WTC11 (cell line): ENCODE measurements around the gene AKT1S1. TPM values are rescaled to one million over a fixed set of nuclear protein-coding genes. Genes with fewer than 3 reads are reported as not detected.

Experiments
- ATAC-seq: fragments of 200-7000 bp; cut with Tn5 transposase; 2 replicates; pipeline ENCODE4 v1.10.0; 2021; ENCODE audit warnings: mild to moderate bottlenecking, moderate library complexity
- CTCF ChIA-PET: fragments of 300-600 bp; sonication (Branson Sonifier 250); formaldehyde crosslinking; loops from one replicate; lab custom pipeline; 2021; ENCODE audit warnings: antibody characterized with exemption; lab: Charles Lee
- POLR2A ChIA-PET: fragments of 350-600 bp; sonication (Branson Sonifier 250); formaldehyde crosslinking; loops from one replicate; lab custom pipeline; 2021; ENCODE audit warnings: antibody characterized with exemption; lab: Charles Lee
- DNase-seq: peaks from one replicate; pipeline ENCODE4 v3.0.0; 2021; ENCODE audit warnings: low spot score
- H3K27ac Mint-ChIP-seq: 2 replicates; pipeline ENCODE4 v1.8.0; 2021; ENCODE audit warnings: mixed read lengths
- H3K27me3 Mint-ChIP-seq: 2 replicates; pipeline ENCODE4 v1.8.0; 2021; ENCODE audit warnings: low read depth, mild to moderate bottlenecking, moderate library complexity, mixed read lengths
- H3K36me3 Mint-ChIP-seq: 2 replicates; pipeline ENCODE4 v1.8.0; 2021; ENCODE audit warnings: mixed read lengths
- H3K4me1 Mint-ChIP-seq: 2 replicates; pipeline ENCODE4 v1.8.0; 2022; ENCODE audit warnings: mixed read lengths
- H3K4me3 Mint-ChIP-seq: 2 replicates; pipeline ENCODE4 v1.8.0; 2021; ENCODE audit warnings: mild to moderate bottlenecking, moderate library complexity, mixed read lengths
- H3K9me3 Mint-ChIP-seq: 2 replicates; pipeline ENCODE4 v1.8.0; 2021; ENCODE audit warnings: mixed read lengths
- EMX1 ChIP-seq: fragments of 250-450 bp; sonication (Bioruptor Pico); IDR thresholded peaks from 2 replicates; pipeline ENCODE4 v1.8.0; 2021; ENCODE audit warnings: mild to moderate bottlenecking
- FOXK1 ChIP-seq: sonication (generic); formaldehyde crosslinking; IDR thresholded peaks from 2 replicates; pipeline ENCODE4 v1.8.0; 2022; ENCODE audit warnings: mild to moderate bottlenecking, moderate library complexity, missing genetic modification reagents
- IRF2 ChIP-seq: sonication (generic); formaldehyde crosslinking; IDR thresholded peaks from 2 replicates; pipeline ENCODE4 v1.8.0; 2022; ENCODE audit warnings: low read depth, missing genetic modification reagents, borderline replicate concordance
- MXD4 ChIP-seq: fragments of 250-450 bp; sonication (Bioruptor Pico); IDR thresholded peaks from 2 replicates; pipeline ENCODE4 v1.8.0; 2021; ENCODE audit warnings: mild to moderate bottlenecking, moderate library complexity, borderline replicate concordance
- NR1H2 ChIP-seq: sonication (generic); formaldehyde crosslinking; IDR thresholded peaks from 2 replicates; pipeline ENCODE4 v1.9.0; 2021; ENCODE audit warnings: mild to moderate bottlenecking, moderate library complexity, missing genetic modification reagents
- SMAD4 ChIP-seq: sonication (generic); formaldehyde crosslinking; IDR thresholded peaks from 2 replicates; pipeline ENCODE4 v1.8.0; 2022; ENCODE audit warnings: mild to moderate bottlenecking, missing genetic modification reagents
- ZBTB21 ChIP-seq: sonication (generic); formaldehyde crosslinking; IDR thresholded peaks from 2 replicates; pipeline ENCODE4 v1.8.1; 2023; ENCODE audit warnings: mild to moderate bottlenecking, missing genetic modification reagents, borderline replicate concordance
- ZNF138 ChIP-seq: sonication (generic); formaldehyde crosslinking; conservative IDR thresholded peaks from 2 replicates; pipeline ENCODE4 v1.8.1; 2022; ENCODE audit warnings: mild to moderate bottlenecking, moderate library complexity, missing genetic modification reagents
- ZNF317 ChIP-seq: sonication (generic); formaldehyde crosslinking; IDR thresholded peaks from 2 replicates; pipeline ENCODE4 v1.8.1; 2023; ENCODE audit warnings: low read depth, mild to moderate bottlenecking, moderate library complexity, missing genetic modification reagents, borderline replicate concordance
- ZNF671 ChIP-seq: fragments of 250-450 bp; sonication (Bioruptor Pico); IDR thresholded peaks from 2 replicates; pipeline ENCODE4 v1.8.0; 2021; ENCODE audit warnings: mild to moderate bottlenecking
- total RNA-seq: library from RNA; stranded (reverse); gene quantifications from 3 replicates; pipeline ENCODE4 v1.2.3, GENCODE V29; 2021
- TF ChIP-seq, protein P1 (sequence below): fragments of 250-450 bp; sonication (Bioruptor Pico); IDR thresholded peaks from 2 replicates; pipeline ENCODE4 v1.9.0; 2021; ENCODE audit warnings: moderate library complexity, mild to moderate bottlenecking, inconsistent platforms, borderline replicate concordance
- TF ChIP-seq, protein P2 (sequence below): sonication (generic); formaldehyde crosslinking; IDR thresholded peaks from 2 replicates; pipeline ENCODE4 v1.8.1; 2023; ENCODE audit warnings: mild to moderate bottlenecking, missing genetic modification reagents, moderate library complexity
- TF ChIP-seq, protein P3 (sequence below): sonication (generic); formaldehyde crosslinking; IDR thresholded peaks from 2 replicates; pipeline ENCODE4 v1.8.0; 2022; ENCODE audit warnings: mild to moderate bottlenecking, missing genetic modification reagents
- TF ChIP-seq, protein P4 (sequence below): sonication (generic); formaldehyde crosslinking; conservative IDR thresholded peaks from 2 replicates; pipeline ENCODE4 v1.8.1; 2022; ENCODE audit warnings: mild to moderate bottlenecking, missing genetic modification reagents
- TF ChIP-seq, protein P5 (sequence below): sonication (generic); formaldehyde crosslinking; IDR thresholded peaks from 2 replicates; pipeline ENCODE4 v1.8.0; 2022; ENCODE audit warnings: missing genetic modification reagents
- TF ChIP-seq, protein P6 (sequence below): sonication (generic); formaldehyde crosslinking; conservative IDR thresholded peaks from 2 replicates; pipeline ENCODE4 v1.8.1; 2023; ENCODE audit warnings: mild to moderate bottlenecking, low read depth, missing genetic modification reagents, moderate library complexity
- TF ChIP-seq, protein P7 (sequence below): sonication (generic); formaldehyde crosslinking; IDR thresholded peaks from 2 replicates; pipeline ENCODE4 v1.8.1; 2023; ENCODE audit warnings: mild to moderate bottlenecking, missing genetic modification reagents, borderline replicate concordance
- TF ChIP-seq, protein P8 (sequence below): sonication (generic); formaldehyde crosslinking; IDR thresholded peaks from 2 replicates; pipeline ENCODE4 v1.8.0; 2023; ENCODE audit warnings: missing genetic modification reagents, mild to moderate bottlenecking, borderline replicate concordance

Gene AKT1S1
- total RNA-seq, 1 experiment from 2014 or later = 47.8 TPM

DNA sequence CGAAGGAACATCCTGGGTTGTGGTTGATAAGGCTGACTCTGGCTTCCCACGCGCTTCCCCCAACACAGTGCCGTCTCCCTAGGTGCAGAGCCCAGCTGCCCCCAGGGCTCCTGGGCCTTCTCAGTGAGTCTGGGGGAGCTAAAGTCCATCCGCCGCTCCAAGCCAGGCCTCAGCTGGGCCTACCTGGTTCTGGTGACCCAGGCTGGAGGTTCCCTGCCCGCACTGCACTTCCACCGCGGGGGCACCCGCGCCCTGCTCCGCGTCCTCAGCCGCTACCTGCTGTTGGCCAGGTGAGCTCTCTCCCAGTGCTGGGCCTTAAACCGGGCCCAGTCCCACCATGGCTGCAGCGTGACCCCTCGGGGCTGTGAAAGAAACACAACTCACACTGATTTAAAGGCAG, 4.0 kb upstream of the AKT1S1 start:
- no peak overlapping the region for H3K4me3 Mint-ChIP-seq
- no peaks in the 10 kb centered on the region for H3K27me3 Mint-ChIP-seq
- no peak for DNase-seq
- CTCF ChIA-PET = interaction anchor here (0.7 to 2.8 kb wide), 3 partner anchors 9 to 16 kb away, joined by 3 to 11 read pairs (median 4); no protein-coding TSS in a partner anchor
- POLR2A ChIA-PET = no interaction called here
- peaks cover 14% of the 10 kb centered on the region for H3K4me1 Mint-ChIP-seq
- no peak overlapping the region for H3K27ac Mint-ChIP-seq
- H3K36me3 Mint-ChIP-seq = peaks cover 57% of the 10 kb centered on the region
- no peak for ATAC-seq
- no peaks in the 10 kb centered on the region for H3K9me3 Mint-ChIP-seq
- TF ChIP-seq SMAD4 (CRISPR knock-in tag) (no peak), EMX1 (CRISPR knock-in tag) (no peak), ZBTB21 (CRISPR knock-in tag) (no peak), FOXK1 (CRISPR knock-in tag) (no peak), ZNF317 (CRISPR knock-in tag) (no peak), IRF2 (CRISPR knock-in tag) (no peak), MXD4 (CRISPR knock-in tag) (no peak), ZNF138 (CRISPR knock-in tag) (no peak), NR1H2 (CRISPR knock-in tag) (no peak), ZNF671 (CRISPR knock-in tag) (no peak)
- TF ChIP-seq, protein P1, sequence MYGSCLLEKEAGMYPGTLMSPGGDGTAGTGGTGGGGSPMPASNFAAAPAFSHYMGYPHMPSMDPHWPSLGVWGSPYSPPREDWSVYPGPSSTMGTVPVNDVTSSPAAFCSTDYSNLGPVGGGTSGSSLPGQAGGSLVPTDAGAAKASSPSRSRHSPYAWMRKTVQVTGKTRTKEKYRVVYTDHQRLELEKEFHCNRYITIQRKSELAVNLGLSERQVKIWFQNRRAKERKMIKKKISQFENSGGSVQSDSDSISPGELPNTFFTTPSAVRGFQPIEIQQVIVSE = no peak
- TF ChIP-seq, protein P2, sequence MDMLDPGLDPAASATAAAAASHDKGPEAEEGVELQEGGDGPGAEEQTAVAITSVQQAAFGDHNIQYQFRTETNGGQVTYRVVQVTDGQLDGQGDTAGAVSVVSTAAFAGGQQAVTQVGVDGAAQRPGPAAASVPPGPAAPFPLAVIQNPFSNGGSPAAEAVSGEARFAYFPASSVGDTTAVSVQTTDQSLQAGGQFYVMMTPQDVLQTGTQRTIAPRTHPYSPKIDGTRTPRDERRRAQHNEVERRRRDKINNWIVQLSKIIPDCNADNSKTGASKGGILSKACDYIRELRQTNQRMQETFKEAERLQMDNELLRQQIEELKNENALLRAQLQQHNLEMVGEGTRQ (CRISPR knock-in tag) = no peak
- TF ChIP-seq, protein P3, sequence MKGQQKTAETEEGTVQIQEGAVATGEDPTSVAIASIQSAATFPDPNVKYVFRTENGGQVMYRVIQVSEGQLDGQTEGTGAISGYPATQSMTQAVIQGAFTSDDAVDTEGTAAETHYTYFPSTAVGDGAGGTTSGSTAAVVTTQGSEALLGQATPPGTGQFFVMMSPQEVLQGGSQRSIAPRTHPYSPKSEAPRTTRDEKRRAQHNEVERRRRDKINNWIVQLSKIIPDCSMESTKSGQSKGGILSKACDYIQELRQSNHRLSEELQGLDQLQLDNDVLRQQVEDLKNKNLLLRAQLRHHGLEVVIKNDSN (CRISPR knock-in tag) = no peak
- TF ChIP-seq, protein P4, sequence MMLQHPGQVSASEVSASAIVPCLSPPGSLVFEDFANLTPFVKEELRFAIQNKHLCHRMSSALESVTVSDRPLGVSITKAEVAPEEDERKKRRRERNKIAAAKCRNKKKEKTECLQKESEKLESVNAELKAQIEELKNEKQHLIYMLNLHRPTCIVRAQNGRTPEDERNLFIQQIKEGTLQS (CRISPR knock-in tag) = no peak
- TF ChIP-seq, protein P5, sequence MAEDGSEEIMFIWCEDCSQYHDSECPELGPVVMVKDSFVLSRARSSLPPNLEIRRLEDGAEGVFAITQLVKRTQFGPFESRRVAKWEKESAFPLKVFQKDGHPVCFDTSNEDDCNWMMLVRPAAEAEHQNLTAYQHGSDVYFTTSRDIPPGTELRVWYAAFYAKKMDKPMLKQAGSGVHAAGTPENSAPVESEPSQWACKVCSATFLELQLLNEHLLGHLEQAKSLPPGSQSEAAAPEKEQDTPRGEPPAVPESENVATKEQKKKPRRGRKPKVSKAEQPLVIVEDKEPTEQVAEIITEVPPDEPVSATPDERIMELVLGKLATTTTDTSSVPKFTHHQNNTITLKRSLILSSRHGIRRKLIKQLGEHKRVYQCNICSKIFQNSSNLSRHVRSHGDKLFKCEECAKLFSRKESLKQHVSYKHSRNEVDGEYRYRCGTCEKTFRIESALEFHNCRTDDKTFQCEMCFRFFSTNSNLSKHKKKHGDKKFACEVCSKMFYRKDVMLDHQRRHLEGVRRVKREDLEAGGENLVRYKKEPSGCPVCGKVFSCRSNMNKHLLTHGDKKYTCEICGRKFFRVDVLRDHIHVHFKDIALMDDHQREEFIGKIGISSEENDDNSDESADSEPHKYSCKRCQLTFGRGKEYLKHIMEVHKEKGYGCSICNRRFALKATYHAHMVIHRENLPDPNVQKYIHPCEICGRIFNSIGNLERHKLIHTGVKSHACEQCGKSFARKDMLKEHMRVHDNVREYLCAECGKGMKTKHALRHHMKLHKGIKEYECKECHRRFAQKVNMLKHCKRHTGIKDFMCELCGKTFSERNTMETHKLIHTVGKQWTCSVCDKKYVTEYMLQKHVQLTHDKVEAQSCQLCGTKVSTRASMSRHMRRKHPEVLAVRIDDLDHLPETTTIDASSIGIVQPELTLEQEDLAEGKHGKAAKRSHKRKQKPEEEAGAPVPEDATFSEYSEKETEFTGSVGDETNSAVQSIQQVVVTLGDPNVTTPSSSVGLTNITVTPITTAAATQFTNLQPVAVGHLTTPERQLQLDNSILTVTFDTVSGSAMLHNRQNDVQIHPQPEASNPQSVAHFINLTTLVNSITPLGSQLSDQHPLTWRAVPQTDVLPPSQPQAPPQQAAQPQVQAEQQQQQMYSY (CRISPR knock-in tag) = no peak
- TF ChIP-seq, protein P6, sequence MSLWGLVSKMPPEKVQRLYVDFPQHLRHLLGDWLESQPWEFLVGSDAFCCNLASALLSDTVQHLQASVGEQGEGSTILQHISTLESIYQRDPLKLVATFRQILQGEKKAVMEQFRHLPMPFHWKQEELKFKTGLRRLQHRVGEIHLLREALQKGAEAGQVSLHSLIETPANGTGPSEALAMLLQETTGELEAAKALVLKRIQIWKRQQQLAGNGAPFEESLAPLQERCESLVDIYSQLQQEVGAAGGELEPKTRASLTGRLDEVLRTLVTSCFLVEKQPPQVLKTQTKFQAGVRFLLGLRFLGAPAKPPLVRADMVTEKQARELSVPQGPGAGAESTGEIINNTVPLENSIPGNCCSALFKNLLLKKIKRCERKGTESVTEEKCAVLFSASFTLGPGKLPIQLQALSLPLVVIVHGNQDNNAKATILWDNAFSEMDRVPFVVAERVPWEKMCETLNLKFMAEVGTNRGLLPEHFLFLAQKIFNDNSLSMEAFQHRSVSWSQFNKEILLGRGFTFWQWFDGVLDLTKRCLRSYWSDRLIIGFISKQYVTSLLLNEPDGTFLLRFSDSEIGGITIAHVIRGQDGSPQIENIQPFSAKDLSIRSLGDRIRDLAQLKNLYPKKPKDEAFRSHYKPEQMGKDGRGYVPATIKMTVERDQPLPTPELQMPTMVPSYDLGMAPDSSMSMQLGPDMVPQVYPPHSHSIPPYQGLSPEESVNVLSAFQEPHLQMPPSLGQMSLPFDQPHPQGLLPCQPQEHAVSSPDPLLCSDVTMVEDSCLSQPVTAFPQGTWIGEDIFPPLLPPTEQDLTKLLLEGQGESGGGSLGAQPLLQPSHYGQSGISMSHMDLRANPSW (CRISPR knock-in tag) = no peak
- TF ChIP-seq, protein P7, sequence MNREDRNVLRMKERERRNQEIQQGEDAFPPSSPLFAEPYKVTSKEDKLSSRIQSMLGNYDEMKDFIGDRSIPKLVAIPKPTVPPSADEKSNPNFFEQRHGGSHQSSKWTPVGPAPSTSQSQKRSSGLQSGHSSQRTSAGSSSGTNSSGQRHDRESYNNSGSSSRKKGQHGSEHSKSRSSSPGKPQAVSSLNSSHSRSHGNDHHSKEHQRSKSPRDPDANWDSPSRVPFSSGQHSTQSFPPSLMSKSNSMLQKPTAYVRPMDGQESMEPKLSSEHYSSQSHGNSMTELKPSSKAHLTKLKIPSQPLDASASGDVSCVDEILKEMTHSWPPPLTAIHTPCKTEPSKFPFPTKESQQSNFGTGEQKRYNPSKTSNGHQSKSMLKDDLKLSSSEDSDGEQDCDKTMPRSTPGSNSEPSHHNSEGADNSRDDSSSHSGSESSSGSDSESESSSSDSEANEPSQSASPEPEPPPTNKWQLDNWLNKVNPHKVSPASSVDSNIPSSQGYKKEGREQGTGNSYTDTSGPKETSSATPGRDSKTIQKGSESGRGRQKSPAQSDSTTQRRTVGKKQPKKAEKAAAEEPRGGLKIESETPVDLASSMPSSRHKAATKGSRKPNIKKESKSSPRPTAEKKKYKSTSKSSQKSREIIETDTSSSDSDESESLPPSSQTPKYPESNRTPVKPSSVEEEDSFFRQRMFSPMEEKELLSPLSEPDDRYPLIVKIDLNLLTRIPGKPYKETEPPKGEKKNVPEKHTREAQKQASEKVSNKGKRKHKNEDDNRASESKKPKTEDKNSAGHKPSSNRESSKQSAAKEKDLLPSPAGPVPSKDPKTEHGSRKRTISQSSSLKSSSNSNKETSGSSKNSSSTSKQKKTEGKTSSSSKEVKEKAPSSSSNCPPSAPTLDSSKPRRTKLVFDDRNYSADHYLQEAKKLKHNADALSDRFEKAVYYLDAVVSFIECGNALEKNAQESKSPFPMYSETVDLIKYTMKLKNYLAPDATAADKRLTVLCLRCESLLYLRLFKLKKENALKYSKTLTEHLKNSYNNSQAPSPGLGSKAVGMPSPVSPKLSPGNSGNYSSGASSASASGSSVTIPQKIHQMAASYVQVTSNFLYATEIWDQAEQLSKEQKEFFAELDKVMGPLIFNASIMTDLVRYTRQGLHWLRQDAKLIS = no peak
- TF ChIP-seq, protein P8, sequence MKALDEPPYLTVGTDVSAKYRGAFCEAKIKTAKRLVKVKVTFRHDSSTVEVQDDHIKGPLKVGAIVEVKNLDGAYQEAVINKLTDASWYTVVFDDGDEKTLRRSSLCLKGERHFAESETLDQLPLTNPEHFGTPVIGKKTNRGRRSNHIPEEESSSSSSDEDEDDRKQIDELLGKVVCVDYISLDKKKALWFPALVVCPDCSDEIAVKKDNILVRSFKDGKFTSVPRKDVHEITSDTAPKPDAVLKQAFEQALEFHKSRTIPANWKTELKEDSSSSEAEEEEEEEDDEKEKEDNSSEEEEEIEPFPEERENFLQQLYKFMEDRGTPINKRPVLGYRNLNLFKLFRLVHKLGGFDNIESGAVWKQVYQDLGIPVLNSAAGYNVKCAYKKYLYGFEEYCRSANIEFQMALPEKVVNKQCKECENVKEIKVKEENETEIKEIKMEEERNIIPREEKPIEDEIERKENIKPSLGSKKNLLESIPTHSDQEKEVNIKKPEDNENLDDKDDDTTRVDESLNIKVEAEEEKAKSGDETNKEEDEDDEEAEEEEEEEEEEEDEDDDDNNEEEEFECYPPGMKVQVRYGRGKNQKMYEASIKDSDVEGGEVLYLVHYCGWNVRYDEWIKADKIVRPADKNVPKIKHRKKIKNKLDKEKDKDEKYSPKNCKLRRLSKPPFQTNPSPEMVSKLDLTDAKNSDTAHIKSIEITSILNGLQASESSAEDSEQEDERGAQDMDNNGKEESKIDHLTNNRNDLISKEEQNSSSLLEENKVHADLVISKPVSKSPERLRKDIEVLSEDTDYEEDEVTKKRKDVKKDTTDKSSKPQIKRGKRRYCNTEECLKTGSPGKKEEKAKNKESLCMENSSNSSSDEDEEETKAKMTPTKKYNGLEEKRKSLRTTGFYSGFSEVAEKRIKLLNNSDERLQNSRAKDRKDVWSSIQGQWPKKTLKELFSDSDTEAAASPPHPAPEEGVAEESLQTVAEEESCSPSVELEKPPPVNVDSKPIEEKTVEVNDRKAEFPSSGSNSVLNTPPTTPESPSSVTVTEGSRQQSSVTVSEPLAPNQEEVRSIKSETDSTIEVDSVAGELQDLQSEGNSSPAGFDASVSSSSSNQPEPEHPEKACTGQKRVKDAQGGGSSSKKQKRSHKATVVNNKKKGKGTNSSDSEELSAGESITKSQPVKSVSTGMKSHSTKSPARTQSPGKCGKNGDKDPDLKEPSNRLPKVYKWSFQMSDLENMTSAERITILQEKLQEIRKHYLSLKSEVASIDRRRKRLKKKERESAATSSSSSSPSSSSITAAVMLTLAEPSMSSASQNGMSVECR = no peak
